Heart left ventricle (tissue), 13 donors: Measurements from ENCODE around the gene YIPF6.

Experiments
- CTCF ChIP-seq, 12 donors: fragments of 200-600 bp; sonication (generic) in 4 of 12; IDR thresholded peaks; one replicate each; pipeline versions ENCODE4 v1.5.0 to v1.8.0; 2018 to 2022; ENCODE audit warnings: antibody characterized with exemption in 12 of 12, mild to moderate bottlenecking in 5 of 12
- POLR2A ChIP-seq, 2 donors: fragments of 450-650 bp; IDR thresholded peaks; one replicate each; pipeline ENCODE4 v1.6.1; 2017; ENCODE audit warnings: antibody characterized with exemption in 2 of 2, mild to moderate bottlenecking in 2 of 2, moderate library complexity in 2 of 2
- donor health status: ischemic (EF 13 %, LVEDD 7.1; RV severe dilation, severe dysfunction).
- donor health status: DM: no; HTN: yes; CAD: no.
- donor health status: DM: no; HTN: no; CAD: no.
- donor health status: ischemic (EF 25% LVEDD 6.9; RV normal size, moderate dysfunction).
- donor health status: ischemic (EF 25% LVEDD 5.7; RV mildly dilated, moderate dysfunction).
- donor health status: ischemic (EF 35%, LVEDD 5.7; RV mildly dilated, moderate dysfunction).
- donor health status: nonischemic (EF 11% LVEDD 7.7; RV severe dilation, severe dysfunction).
- donor health status: DM: yes; HTN: yes; CAD: no.
- donor health status: PGD.
- donor health status: ischemic (EF 29% LVEDD 5.4; RV normal size, mild dysfunction).
- donor health status: nonischemic (EF 23%, LVEDD 6.1; RV moderate dilation, normal function).

- TF ChIP-seq CTCF (IDR thresholded peaks at IDR 0.05) (no peak), POLR2A (IDR thresholded peaks at IDR 0.05) (no peak)
Observed at GRCh38 chrX:68454476-68455150, 44.2 kb upstream of the YIPF6 start.
